ENCODE data around the gene RASSF8. TPM values are rescaled to one million over a fixed set of nuclear protein-coding genes. Genes with fewer than 3 reads are reported as not detected.

RASSF8 gene
- total RNA-seq, 1 experiment from 2014 or later, result 9.2 TPM

- no peaks in the 10 kb centered on the region for H3K9me2 ChIP-seq (ENCODE audit: insufficient read depth)
- no peaks in the 10 kb centered on the region for H3K36me3 ChIP-seq (ENCODE audit: control insufficient read depth in 1 of 2, insufficient read depth in 2 of 2, low read length in 2 of 2)
- TF ChIP-seq RAD21 (IDR thresholded peaks at IDR 0.05; ENCODE audit: low read depth), result peak; percentile 78
- no peak for TF ChIP-seq TCF7L2 (IDR thresholded peaks at IDR 0.05; ENCODE audit: borderline replicate concordance, extremely low read depth, insufficient read depth, insufficient read length)
- no peak for TF ChIP-seq POLR2A (IDR thresholded peaks at IDR 0.05; ENCODE audit: borderline replicate concordance, extremely low read depth, insufficient read depth, insufficient read length)
- no peak for TF ChIP-seq EGR1 (IDR thresholded peaks at IDR 0.05; ENCODE audit: low read depth)
- peak; percentile 65 to 82 (median 70) for TF ChIP-seq CTCF (IDR thresholded peaks at IDR 0.05 in 2 of 3, conservative IDR thresholded peaks at IDR 0.05 in 1 of 3; ENCODE audit: borderline replicate concordance in 1 of 3, insufficient read depth in 1 of 3, low read depth in 2 of 3, low read length in 2 of 3)
- TF ChIP-seq SP1 (IDR thresholded peaks at IDR 0.05; ENCODE audit: low read depth), result no peak
- no peak for TF ChIP-seq POLR2AphosphoS5 (IDR thresholded peaks at IDR 0.05; ENCODE audit: low read depth, low read length)
- no peak for TF ChIP-seq MAX (IDR thresholded peaks at IDR 0.05)
- ChIA-PET RAD21 (ENCODE audit: low non-redundant PET in 1 of 2, low total read pairs in 2 of 2, uncharacterized antibody in 2 of 2, unreplicated experiment in 2 of 2) (no interaction called here), POLR2A (no interaction called here), CTCF (interaction anchor here (1.0 kb wide), 1 partner anchor 20 kb away, joined by 3 read pairs; no protein-coding TSS in a partner anchor)
- no peaks in the 10 kb centered on the region for H3K27me3 ChIP-seq (ENCODE audit: insufficient read depth, low read length)
- peak; percentile 40 for DNase-seq (ENCODE audit: low read depth, low spot score)
- peak; percentile 68 for ATAC-seq
- no peaks in the 10 kb centered on the region for H3K4me1 ChIP-seq (ENCODE audit: control insufficient read depth in 1 of 2, insufficient read depth in 2 of 2, low read length in 2 of 2)
- no peak overlapping the region for H3K4me2 ChIP-seq (ENCODE audit: low read length)
- H4K20me1 ChIP-seq (ENCODE audit: insufficient read depth), result no peaks in the 10 kb centered on the region
- no peak overlapping the region for H3K9ac ChIP-seq (ENCODE audit: low read length)
- H3K79me2 ChIP-seq (ENCODE audit: insufficient read depth, low read length), result no peaks in the 10 kb centered on the region
- no TSS peak for BruUV-seq (replicated peaks)
- H3K9me3 ChIP-seq (ENCODE audit: control insufficient read depth in 1 of 2, insufficient read depth in 1 of 2, low read depth in 1 of 2, low read length in 2 of 2), result no peaks in the 10 kb centered on the region
- no peak overlapping the region for H3K27ac ChIP-seq (ENCODE audit: low read depth, low read length)
- no peak overlapping the region for H3K4me3 ChIP-seq (replicated peaks in 1 of 2; ENCODE audit: low read depth in 1 of 2, low read length in 2 of 2)
- intact Hi-C loops (cut with micrococcal nuclease), result loop anchor here (1.0 to 10.0 kb wide), 3 partner anchors 352 to 1034 kb away; no protein-coding TSS in a partner anchor
- H2AFZ ChIP-seq (ENCODE audit: low read depth, low read length, poor library complexity, severe bottlenecking), result no peak overlapping the region
Measured at GRCh38 chr12:26028953-26029735, 70.7 kb downstream of the RASSF8 start.

Measured in HCT116 (cell line).